ENCODE measurements around the gene HECW1.

HECW1 gene

GRCh38 chr7:43242628-43243255, 130.3 kb downstream of the HECW1 start:
- no peak for TF ChIP-seq CTCF (IDR thresholded peaks at IDR 0.05; ENCODE audit: low read depth, low read length)
- no peak for DNase-seq (ENCODE audit: extremely low read depth, low read depth)

GRCh38 chr7:43244232-43244631, 131.8 kb downstream of the HECW1 start:
- TF ChIP-seq CTCF (IDR thresholded peaks at IDR 0.05; ENCODE audit: low read depth, low read length) = no peak
- no peak for DNase-seq (ENCODE audit: extremely low read depth, low read depth)

- TF ChIP-seq CTCF (IDR thresholded peaks at IDR 0.05; ENCODE audit: low read depth, low read length) = no peak
- DNase-seq (ENCODE audit: extremely low read depth, low read depth) = no peak
Observed at GRCh38 chr7:43244784-43245183, 132.3 kb downstream of the HECW1 start.

GRCh38 chr7:43247757-43248156, 135.3 kb downstream of the HECW1 start:
- no peak for DNase-seq (ENCODE audit: extremely low read depth, low read depth)
- no peak for TF ChIP-seq CTCF (IDR thresholded peaks at IDR 0.05; ENCODE audit: low read depth, low read length)

GRCh38 chr7:43248553-43248952, 136.1 kb downstream of the HECW1 start:
- DNase-seq (ENCODE audit: extremely low read depth, low read depth) = no peak
- no peak for TF ChIP-seq CTCF (IDR thresholded peaks at IDR 0.05; ENCODE audit: low read depth, low read length)

GRCh38 chr7:43248961-43249822, 136.7 kb downstream of the HECW1 start:
- DNase-seq (ENCODE audit: extremely low read depth, low read depth) = peak; percentile 16

More at GRCh38 chr7:43248961-43249822, 136.7 kb downstream of the HECW1 start:
- no peak for TF ChIP-seq CTCF (IDR thresholded peaks at IDR 0.05; ENCODE audit: low read depth, low read length)

Data from AG09319 (cell line).